ENCODE data around the gene MGAT1.

DNA sequence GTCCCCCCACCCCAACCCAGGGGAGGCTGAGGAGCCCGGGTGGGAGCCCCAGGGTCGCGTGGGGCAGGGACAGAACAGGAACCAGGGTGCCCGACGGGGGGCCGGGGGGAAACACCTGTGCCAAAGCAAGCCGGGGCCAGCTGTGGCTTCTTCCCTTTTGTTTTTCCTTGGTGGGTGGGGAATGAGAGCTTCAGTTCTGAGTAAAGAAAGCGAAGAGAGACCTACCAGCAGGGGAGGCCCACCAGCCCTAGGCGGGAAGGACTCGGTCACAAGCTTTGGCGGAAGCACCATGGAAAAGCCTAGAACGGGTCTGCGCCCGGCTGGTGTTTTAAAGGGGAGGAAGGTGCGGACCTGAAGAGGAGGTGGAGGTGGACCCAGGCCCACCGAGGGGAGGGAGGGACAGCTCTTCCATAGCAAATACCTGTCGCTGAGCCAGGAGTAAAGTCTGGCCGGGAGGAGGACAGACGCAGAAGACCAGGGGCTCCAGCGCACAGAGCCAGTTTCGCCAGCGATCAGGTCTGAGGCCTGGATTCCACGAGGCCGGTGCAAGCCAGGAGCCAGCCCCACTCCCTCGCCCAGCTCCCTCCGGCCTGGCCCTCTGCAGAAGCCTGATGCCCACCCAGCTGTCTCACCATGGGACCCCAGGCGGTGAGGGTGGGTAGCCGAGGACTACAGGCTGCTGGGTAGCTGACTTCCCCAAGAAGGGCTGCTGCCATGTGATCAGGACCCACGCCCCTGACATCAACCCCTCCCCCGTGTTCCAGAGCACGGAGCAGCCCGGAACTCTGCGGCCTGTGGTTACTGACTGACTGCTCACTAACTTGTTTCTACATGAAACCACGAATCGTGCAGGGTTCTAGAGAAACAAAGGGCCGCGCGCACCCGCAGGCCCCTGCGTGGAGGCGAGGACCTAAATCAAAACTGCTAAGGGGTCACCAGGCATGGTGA is 849 bp upstream of the MGAT1 start:
- TF ChIP-seq POLR2A (IDR thresholded peaks at IDR 0.05): peak in 1 of 3 donors; percentile 66
- TF ChIP-seq, protein P1, sequence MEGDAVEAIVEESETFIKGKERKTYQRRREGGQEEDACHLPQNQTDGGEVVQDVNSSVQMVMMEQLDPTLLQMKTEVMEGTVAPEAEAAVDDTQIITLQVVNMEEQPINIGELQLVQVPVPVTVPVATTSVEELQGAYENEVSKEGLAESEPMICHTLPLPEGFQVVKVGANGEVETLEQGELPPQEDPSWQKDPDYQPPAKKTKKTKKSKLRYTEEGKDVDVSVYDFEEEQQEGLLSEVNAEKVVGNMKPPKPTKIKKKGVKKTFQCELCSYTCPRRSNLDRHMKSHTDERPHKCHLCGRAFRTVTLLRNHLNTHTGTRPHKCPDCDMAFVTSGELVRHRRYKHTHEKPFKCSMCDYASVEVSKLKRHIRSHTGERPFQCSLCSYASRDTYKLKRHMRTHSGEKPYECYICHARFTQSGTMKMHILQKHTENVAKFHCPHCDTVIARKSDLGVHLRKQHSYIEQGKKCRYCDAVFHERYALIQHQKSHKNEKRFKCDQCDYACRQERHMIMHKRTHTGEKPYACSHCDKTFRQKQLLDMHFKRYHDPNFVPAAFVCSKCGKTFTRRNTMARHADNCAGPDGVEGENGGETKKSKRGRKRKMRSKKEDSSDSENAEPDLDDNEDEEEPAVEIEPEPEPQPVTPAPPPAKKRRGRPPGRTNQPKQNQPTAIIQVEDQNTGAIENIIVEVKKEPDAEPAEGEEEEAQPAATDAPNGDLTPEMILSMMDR (IDR thresholded peaks at IDR 0.05): no peak
